HL-60 (cell line): ENCODE data around the gene HPGDS.

Experiments used
- DNase-seq, 2 experiments: peaks; one replicate each; pipeline ENCODE4 v3.0.0-alpha.2; 2010 to 2020; ENCODE audit warnings: low read depth in 1 of 2, low spot score in 1 of 2
- H3K27ac ChIP-seq: fragments of 250-450 bp; sonication (Bioruptor Pico); replicated peaks from 2 replicates; pipeline ENCODE4 v1.5.1; 2020; ENCODE audit warnings: mild to moderate bottlenecking, moderate library complexity
- H3K27me3 ChIP-seq: fragments of 250-450 bp; sonication (Bioruptor Pico); 2 replicates; pipeline ENCODE4 v1.5.1; 2021; ENCODE audit warnings: mild to moderate bottlenecking, moderate library complexity; ENCODE audit not compliant: insufficient read depth, poor library complexity, severe bottlenecking
- H3K4me3 ChIP-seq: replicated peaks from 2 replicates; pipeline ENCODE4 v1.5.1; 2011; ENCODE audit warnings: mild to moderate bottlenecking, control low read depth, low read length; ENCODE audit not compliant: insufficient read depth
- CTCF ChIP-seq: IDR thresholded peaks from one replicate; pipeline ENCODE4 v1.5.1; 2011; ENCODE audit warnings: low read length, control low read depth, inconsistent platforms; ENCODE audit not compliant: insufficient read depth
- GABPA ChIP-seq: IDR thresholded peaks from 2 replicates; pipeline ENCODE4 v1.6.1; 2012; ENCODE audit warnings: low read depth
- POLR2AphosphoS5 ChIP-seq: IDR thresholded peaks from 2 replicates; pipeline ENCODE4 v1.6.1; 2012; ENCODE audit warnings: low read depth
- REST ChIP-seq: IDR thresholded peaks from 2 replicates; pipeline ENCODE4 v1.6.1; 2012; ENCODE audit warnings: low read depth; ENCODE audit not compliant: insufficient replicate concordance
- SPI1 ChIP-seq: IDR thresholded peaks from 2 replicates; pipeline ENCODE4 v1.6.1; 2012; ENCODE audit warnings: low read depth, mild to moderate bottlenecking, borderline replicate concordance

The HPGDS gene

GRCh38 chr4:94365304-94365703 is 22.7 kb upstream of the HPGDS start:
- H3K27me3 ChIP-seq: no peaks in the 10 kb centered on the region
- H3K27ac ChIP-seq: no peak overlapping the region
- TF ChIP-seq REST (no peak), GABPA (no peak), SPI1 (no peak), POLR2AphosphoS5 (no peak), CTCF (no peak)
- DNase-seq: no peak
- H3K4me3 ChIP-seq: no peak overlapping the region

- no peak overlapping the region for H3K27ac ChIP-seq
- DNase-seq: no peak
- no peaks in the 10 kb centered on the region for H3K27me3 ChIP-seq
- TF ChIP-seq REST (no peak), GABPA (no peak), POLR2AphosphoS5 (no peak), SPI1 (no peak), CTCF (no peak)
- no peak overlapping the region for H3K4me3 ChIP-seq
These were observed 21.9 kb upstream of the HPGDS start for GRCh38 chr4:94364527-94364926.

GRCh38 chr4:94363136-94363655 is 20.6 kb upstream of the HPGDS start:
- no peak for TF ChIP-seq SPI1
- no peak for TF ChIP-seq GABPA
- TF ChIP-seq POLR2AphosphoS5: no peak
- TF ChIP-seq CTCF: no peak
- TF ChIP-seq REST: no peak

More at GRCh38 chr4:94363136-94363655, 20.6 kb upstream of the HPGDS start:
- H3K4me3 ChIP-seq: no peak overlapping the region
- no peaks in the 10 kb centered on the region for H3K27me3 ChIP-seq
- DNase-seq: no peak
- H3K27ac ChIP-seq: no peak overlapping the region
